ENCODE results near the gene ZSCAN26. TPM values are rescaled to one million over a fixed set of nuclear protein-coding genes. Genes with fewer than 3 reads are reported as not detected.

The ZSCAN26 gene
- total and polyA plus RNA-seq, 4 donors: 4.6 to 31.1 (median 7.1) TPM

DNA sequence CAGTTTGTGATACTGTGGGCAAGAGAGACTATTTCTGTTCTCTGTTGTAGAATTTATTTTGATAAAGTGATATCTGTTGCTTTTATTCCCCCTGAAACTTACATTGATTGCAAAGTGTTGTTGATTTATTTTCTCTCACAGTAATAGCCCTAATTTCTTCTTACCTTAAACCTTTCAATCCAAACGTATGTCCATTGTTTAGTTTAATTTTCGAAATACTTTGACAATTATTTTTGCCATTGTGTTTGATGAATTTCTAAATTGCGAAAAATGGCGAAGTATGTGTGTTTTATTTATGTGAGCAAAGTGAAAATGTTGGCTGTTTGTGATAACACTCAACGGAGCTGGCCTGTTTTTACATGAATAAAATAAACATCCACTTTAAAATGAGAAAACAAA is 381 bp upstream of the ZSCAN26 start:
- Histone ChIP-seq H3K4me3 (no peak overlapping the region), H3K4me1 (ENCODE audit: control insufficient read depth in 5 of 5, insufficient read depth in 5 of 5, low read length in 5 of 5) (peaks cover 0 to 13% (median 7%) of the 10 kb centered on the region in 5 donors), H3K27ac (ENCODE audit: low read depth in 1 of 2, low read length in 1 of 2) (peak overlapping the region in 1 of 2 donors; percentile 88), H3K27me3 (ENCODE audit: control insufficient read depth in 3 of 3, insufficient read depth in 3 of 3, low read length in 2 of 3) (peaks cover 0 to 3% (median 2%) of the 10 kb centered on the region in 3 donors), H3K9ac (ENCODE audit: insufficient read depth in 1 of 2, low read length in 2 of 2) (peak overlapping the region; percentile 95 to 99), H3K9me3 (ENCODE audit: control insufficient read depth in 4 of 4, insufficient read depth in 3 of 4, low read length in 3 of 4) (peaks cover 0 to 3% (median 0%) of the 10 kb centered on the region in 4 donors), H3K36me3 (ENCODE audit: control insufficient read depth in 4 of 4, insufficient read depth in 4 of 4, low read length in 4 of 4) (peaks cover 0 to 2% (median 0%) of the 10 kb centered on the region in 4 donors)
- WGBS, 2 donors: 5 to 10% methylated on average over 5 of the region's 5 CpGs
- ATAC-seq (ENCODE audit: insufficient read depth, low FRiP score): no peak
- no peak for DNase-seq
- no peak for TF ChIP-seq CTCF (IDR thresholded peaks at IDR 0.05; ENCODE audit: control extremely low read depth, extremely low read depth)

DNA sequence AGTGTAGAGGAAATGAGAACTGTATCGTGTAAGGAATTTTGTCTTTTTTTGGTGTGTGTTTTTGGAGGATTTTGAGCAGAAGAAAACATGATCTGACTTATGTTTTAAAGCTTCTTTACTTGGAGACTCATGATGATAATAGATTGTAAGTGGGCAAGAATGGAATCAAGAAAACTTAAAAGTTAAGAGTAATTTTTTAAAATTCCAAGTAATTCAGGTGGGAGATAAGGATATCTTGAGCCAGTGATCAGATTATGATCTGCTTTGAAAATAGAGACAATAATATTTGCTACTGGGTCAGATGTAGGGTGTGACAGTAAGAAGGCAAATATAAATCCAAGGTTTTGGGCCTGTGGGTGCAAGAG is 734 bp downstream of the ZSCAN26 start:
- ATAC-seq (ENCODE audit: insufficient read depth, low FRiP score) (no peak), DNase-seq (no peak)
- Histone ChIP-seq H3K9me3 (ENCODE audit: control insufficient read depth in 4 of 4, insufficient read depth in 3 of 4, low read length in 3 of 4) (no peaks in the 10 kb centered on the region), H3K9ac (ENCODE audit: insufficient read depth in 1 of 2, low read length in 2 of 2) (peak overlapping the region; percentile 95 to 99), H3K4me1 (ENCODE audit: control insufficient read depth in 5 of 5, insufficient read depth in 5 of 5, low read length in 5 of 5) (peaks cover 2 to 13% (median 7%) of the 10 kb centered on the region in 5 donors), H3K27ac (ENCODE audit: low read depth in 1 of 2, low read length in 1 of 2) (peak overlapping the region in 1 of 2 donors; percentile 88), H3K4me3 (peak overlapping the region; percentile 72), H3K27me3 (ENCODE audit: control insufficient read depth in 3 of 3, insufficient read depth in 3 of 3, low read length in 2 of 3) (peaks cover 0 to 2% (median 0%) of the 10 kb centered on the region in 3 donors), H3K36me3 (ENCODE audit: control insufficient read depth in 4 of 4, insufficient read depth in 4 of 4, low read length in 4 of 4) (peaks cover 0 to 8% (median 1%) of the 10 kb centered on the region in 4 donors)
- WGBS, 2 donors: 1 to 3% methylated on average over 1 of the region's 1 CpG
- TF ChIP-seq CTCF (IDR thresholded peaks at IDR 0.05; ENCODE audit: control extremely low read depth, extremely low read depth): no peak

GRCh38 chr6:28269492-28269891 is 2.5 kb downstream of the ZSCAN26 start:
- H3K9ac ChIP-seq (ENCODE audit: insufficient read depth in 1 of 2, low read length in 2 of 2): no peak overlapping the region
- H3K27me3 ChIP-seq (ENCODE audit: control insufficient read depth in 3 of 3, insufficient read depth in 3 of 3, low read length in 2 of 3): no peaks in the 10 kb centered on the region
- no peak for TF ChIP-seq CTCF (IDR thresholded peaks at IDR 0.05; ENCODE audit: control extremely low read depth, extremely low read depth)
- peaks cover 0 to 11% (median 5%) of the 10 kb centered on the region in 4 donors for H3K36me3 ChIP-seq (ENCODE audit: control insufficient read depth in 4 of 4, insufficient read depth in 4 of 4, low read length in 4 of 4)
- H3K27ac ChIP-seq (ENCODE audit: low read depth in 1 of 2, low read length in 1 of 2): peak overlapping the region in 1 of 2 donors; percentile 47
- H3K4me3 ChIP-seq: no peak overlapping the region
- ATAC-seq (ENCODE audit: insufficient read depth, low FRiP score) (no peak), DNase-seq (no peak)
- H3K4me1 ChIP-seq (ENCODE audit: control insufficient read depth in 5 of 5, insufficient read depth in 5 of 5, low read length in 5 of 5): peaks cover 2 to 13% (median 7%) of the 10 kb centered on the region in 5 donors
- H3K9me3 ChIP-seq (ENCODE audit: control insufficient read depth in 4 of 4, insufficient read depth in 3 of 4, low read length in 3 of 4): no peaks in the 10 kb centered on the region

DNA sequence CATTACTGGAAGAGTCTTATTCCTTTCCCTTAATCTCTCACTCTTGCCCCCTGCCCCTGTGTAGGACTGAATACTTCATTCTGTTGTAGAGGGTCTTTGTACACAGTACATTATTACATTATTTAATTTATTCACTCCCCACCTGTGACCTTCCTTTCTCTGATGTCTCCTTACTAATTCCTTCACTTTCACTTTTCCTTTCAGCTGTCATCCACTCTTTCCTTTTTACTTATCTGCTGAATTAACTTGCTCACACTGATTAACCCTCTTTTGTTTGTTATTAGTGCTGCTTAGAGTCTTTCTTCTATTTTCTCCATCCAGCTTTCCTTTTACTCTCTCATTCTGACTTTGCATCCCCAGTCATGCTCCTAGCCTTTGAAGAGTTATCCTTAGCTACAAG is 7.9 kb downstream of the ZSCAN26 start:
- TF ChIP-seq CTCF (IDR thresholded peaks at IDR 0.05; ENCODE audit: control extremely low read depth, extremely low read depth): no peak
- Histone ChIP-seq H3K27ac (ENCODE audit: low read depth in 1 of 2, low read length in 1 of 2) (no peak overlapping the region), H3K4me1 (ENCODE audit: control insufficient read depth in 5 of 5, insufficient read depth in 5 of 5, low read length in 5 of 5) (peaks cover 0 to 2% (median 0%) of the 10 kb centered on the region in 5 donors), H3K9me3 (ENCODE audit: control insufficient read depth in 4 of 4, insufficient read depth in 3 of 4, low read length in 3 of 4) (no peaks in the 10 kb centered on the region), H3K9ac (ENCODE audit: insufficient read depth in 1 of 2, low read length in 2 of 2) (no peak overlapping the region), H3K36me3 (ENCODE audit: control insufficient read depth in 4 of 4, insufficient read depth in 4 of 4, low read length in 4 of 4) (peaks cover 8 to 29% (median 23%) of the 10 kb centered on the region in 4 donors), H3K27me3 (ENCODE audit: control insufficient read depth in 3 of 3, insufficient read depth in 3 of 3, low read length in 2 of 3) (no peaks in the 10 kb centered on the region), H3K4me3 (no peak overlapping the region)
- DNase-seq (no peak), ATAC-seq (ENCODE audit: insufficient read depth, low FRiP score) (no peak)
